Ovary (tissue), 3 donors: ENCODE results near the gene AGBL4.

ENCODE experiments used
- EP300 ChIP-seq: sonication (generic); formaldehyde crosslinking; IDR thresholded peaks from one replicate; pipeline ENCODE4 v1.6.1; 2017; ENCODE audit warnings: antibody characterized with exemption
- POLR2A ChIP-seq: fragments of 450-650 bp; IDR thresholded peaks from one replicate; pipeline ENCODE4 v1.6.1; 2017; ENCODE audit warnings: antibody characterized with exemption, mild to moderate bottlenecking, moderate library complexity
- TF ChIP-seq, protein P1 (sequence below), 3 donors: fragments of 450-650 bp in 2 of 3; fragments of 200-600 bp in 1 of 3; IDR thresholded peaks; one replicate each; pipeline versions ENCODE4 v1.5.1 to v1.8.0; 2016 to 2022; ENCODE audit warnings: antibody characterized with exemption in 3 of 3, mild to moderate bottlenecking in 1 of 3
- donor health status: DM: no; HTN: no; CAD: no.

DNA sequence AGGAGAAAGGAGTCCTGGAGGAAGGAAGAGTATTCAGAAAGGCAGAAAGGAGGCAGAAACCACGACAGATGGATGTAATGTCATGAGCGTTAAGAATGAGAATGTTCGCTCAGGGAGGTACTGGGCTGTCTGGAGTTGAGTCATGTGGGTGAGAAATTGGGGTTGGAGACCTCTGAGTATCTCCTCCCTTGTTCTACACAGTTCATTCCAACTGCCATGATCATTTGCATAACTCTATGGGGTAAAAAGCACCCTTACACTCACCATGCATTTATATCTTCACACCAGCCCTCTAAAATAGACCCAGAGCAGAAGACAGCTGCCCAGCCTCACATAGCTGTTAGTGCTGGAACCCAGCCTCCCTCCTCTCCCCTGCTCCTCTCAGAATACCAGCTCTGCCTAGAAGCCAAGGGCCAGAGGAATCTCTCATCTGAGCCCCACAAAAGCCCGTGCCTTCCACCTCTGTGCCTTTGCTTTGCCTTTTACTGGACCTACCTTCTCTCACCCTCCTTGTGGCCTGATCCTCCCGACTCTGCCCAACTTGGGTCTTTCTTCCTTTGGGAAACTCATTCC is 1332.2 kb downstream of the AGBL4 start:
- TF ChIP-seq, protein P1, sequence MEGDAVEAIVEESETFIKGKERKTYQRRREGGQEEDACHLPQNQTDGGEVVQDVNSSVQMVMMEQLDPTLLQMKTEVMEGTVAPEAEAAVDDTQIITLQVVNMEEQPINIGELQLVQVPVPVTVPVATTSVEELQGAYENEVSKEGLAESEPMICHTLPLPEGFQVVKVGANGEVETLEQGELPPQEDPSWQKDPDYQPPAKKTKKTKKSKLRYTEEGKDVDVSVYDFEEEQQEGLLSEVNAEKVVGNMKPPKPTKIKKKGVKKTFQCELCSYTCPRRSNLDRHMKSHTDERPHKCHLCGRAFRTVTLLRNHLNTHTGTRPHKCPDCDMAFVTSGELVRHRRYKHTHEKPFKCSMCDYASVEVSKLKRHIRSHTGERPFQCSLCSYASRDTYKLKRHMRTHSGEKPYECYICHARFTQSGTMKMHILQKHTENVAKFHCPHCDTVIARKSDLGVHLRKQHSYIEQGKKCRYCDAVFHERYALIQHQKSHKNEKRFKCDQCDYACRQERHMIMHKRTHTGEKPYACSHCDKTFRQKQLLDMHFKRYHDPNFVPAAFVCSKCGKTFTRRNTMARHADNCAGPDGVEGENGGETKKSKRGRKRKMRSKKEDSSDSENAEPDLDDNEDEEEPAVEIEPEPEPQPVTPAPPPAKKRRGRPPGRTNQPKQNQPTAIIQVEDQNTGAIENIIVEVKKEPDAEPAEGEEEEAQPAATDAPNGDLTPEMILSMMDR (IDR thresholded peaks at IDR 0.05), result no peak
- TF ChIP-seq POLR2A, result no peak
- TF ChIP-seq EP300, result no peak
